H54 (cell line): Measurements from ENCODE around the gene LZTR1.
A peak's percentile ranks its signal among the peaks of the same experiment; 100 is the strongest.

Experiments
- DNase-seq: peaks from one replicate; pipeline ENCODE4 v3.0.0; 2011; ENCODE audit warnings: low spot score, mixed read lengths; ENCODE audit not compliant: insufficient read length
- FAIRE-seq: peaks from 3 replicates; lab custom pipeline; 2011; peaks lifted over from hg19 to GRCh38; lab: Jason Lieb, UNC
- POLR2A ChIP-seq: IDR thresholded peaks from 2 replicates; pipeline ENCODE4 v1.6.1; 2011; ENCODE audit warnings: low read depth, mild to moderate bottlenecking, low read length

The LZTR1 gene

DNA sequence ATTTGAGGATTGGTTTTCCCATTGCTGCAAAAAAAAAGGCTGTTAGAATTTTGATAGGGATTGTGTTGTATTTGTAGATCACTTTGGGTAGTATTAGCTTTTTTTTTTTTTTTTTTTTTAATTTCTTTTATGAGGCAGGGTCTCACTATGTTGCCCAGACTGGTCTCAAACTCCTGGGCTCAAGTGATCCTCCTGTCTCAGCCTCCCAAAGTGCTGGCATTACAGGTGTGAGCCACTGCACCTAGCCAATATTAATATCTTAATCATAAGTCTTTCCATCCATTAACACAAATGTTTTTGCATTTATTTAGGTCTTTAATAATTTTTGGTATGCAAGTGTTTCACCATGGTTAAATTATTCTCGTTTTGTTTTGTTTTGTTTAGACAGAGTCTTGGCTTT is 38.1 kb upstream of the LZTR1 start:
- no peak for DNase-seq

DNA sequence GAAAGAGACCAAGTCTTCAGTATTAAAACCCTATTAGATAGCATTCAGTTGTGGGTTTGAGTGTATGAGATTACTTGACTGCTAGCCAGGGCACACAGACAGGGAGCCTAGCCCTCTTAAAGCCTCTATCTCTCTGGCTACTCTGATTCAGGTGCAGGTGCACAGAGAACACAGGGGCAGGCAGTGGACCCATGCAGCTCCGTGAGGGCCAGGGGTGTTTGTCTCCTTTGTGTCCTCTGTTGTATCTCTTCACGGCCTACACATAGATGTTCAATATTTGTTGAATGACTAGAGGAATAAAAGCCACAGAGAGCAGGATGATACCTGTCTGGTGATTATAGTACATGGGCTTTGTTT is 36.5 kb upstream of the LZTR1 start:
- FAIRE-seq = no peak

More for the DNA sequence above, 38.1 kb upstream of the LZTR1 start:
- TF ChIP-seq POLR2A = no peak
- FAIRE-seq = no peak

DNA sequence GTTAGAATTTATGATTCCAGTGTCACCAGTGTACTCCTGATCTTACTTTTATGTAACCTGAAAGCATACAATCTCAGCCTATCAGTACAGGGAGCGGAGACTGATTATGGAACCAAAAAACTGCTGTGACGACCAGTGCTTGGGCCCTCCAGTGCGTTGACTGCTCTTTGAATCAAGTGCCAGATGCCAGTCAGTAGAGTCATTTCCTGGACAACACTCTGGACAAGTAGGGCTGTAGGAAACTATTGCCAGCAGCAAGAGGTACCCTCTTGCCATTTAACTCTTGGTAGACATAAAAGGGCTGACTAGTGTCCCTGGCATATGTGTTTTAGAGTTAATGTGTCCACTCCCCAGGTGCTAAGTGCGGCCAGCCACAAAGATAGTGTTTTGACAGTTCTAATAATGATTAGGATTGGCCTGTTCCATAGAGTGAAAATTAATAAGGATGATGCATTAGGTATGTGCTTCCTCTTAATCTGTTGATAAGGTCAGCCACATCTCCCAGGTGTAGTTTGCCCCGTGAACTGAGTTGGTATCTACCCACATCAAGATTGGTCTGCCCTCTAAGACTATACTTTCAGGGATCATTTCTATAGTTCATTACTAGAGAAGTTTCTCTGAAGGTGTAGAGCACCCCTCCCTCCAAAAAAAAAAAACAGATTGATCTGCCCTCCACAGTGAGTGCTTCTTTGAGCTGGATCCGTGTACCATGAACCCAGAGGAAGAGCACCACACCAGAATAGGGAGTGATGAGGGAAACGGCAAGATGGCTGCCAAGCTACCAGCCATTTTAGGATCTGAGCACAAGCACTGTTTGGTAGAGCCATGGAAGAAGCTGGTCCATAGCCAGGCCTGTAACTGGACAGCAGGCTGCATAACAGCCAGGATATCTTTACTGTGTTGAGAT is 35.8 kb upstream of the LZTR1 start:
- FAIRE-seq = peak; percentile 41
- TF ChIP-seq POLR2A = no peak
- DNase-seq = no peak

More for the DNA sequence above, 36.5 kb upstream of the LZTR1 start:
- DNase-seq = no peak
- no peak for TF ChIP-seq POLR2A

DNA sequence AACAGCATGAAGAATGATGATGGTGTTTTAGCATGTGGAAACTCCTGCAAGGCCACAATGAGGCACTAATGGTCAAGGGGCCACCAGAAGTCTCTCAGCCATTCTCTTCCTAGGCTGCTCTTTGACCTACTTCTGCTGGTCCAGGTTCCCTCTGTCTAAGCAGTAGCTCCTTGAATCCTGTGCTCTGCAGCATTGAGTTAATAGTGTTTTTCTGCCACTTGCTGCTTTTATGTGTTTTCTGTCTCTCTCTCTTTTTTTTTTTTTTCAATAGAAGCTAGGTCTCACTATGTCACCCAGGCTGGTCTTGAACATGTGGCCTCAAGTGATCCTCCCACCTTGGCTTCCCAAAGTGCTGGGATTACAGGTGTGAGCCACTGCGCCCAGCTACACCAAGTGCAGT is 35.1 kb upstream of the LZTR1 start:
- no peak for FAIRE-seq
- DNase-seq = no peak
- no peak for TF ChIP-seq POLR2A

DNA sequence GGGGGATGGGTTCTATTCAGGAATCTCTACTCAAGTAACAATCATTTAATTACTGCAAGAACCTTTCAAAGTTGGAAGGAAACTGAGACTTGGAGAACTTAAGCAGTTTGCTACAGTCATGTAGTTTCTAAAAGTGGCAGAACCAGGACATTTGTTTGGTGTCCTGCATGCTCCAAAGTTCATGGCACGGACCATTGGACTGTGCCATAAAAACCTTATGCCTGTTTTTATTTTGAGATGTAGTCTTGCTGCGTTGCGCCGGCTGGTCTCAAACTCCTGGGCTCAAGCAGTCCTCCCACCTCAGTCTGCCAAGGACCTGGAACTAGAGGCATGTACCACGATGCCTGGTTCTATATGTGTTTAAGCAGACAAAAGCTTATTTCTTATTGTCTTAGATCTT is 33.6 kb upstream of the LZTR1 start:
- FAIRE-seq (no peak), DNase-seq (no peak)
- TF ChIP-seq POLR2A = no peak

DNA sequence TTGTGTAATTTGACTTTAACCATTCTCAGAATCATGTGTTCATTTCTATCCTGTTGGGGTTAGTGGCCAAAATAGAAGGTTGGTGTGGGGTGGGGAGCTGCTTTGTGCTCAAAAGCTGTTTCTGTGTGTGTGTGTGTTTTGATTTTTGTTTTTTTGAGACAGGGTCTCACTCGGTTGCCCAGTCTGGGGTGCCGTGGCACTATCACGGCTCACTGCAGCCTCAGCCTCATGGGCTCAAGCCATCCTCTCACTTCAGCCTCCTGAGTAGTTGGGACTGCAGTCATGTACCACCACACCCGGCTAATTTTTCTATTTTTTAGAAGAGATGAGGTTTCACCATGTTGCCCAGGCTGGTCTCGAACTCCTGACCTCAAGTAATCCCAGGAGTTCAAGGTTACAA is 33.1 kb upstream of the LZTR1 start:
- FAIRE-seq (no peak), DNase-seq (no peak)
- TF ChIP-seq POLR2A = no peak

DNA sequence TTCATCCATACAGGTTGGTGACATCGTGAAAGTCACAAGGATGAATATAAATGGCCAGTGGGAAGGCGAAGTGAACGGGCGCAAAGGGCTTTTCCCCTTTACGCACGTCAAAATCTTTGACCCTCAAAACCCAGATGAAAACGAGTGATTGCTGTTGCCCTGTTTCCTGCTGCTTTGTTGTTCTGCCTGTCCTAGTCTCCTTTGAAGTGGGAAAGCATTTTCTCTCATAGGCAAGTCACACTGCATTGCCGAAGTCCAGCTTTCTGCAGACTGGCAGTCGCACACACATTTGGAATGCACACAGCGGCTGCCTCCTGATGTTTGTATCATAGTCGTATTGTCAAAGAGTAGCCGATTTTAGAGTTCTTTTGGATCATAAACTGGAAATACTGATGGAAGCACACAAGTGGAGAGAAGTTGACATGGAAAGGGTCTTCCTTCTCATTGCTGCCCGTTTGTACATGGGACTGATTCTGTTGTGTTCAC is 32.4 kb upstream of the LZTR1 start:
- no peak for DNase-seq
- FAIRE-seq = no peak
- no peak for TF ChIP-seq POLR2A

DNA sequence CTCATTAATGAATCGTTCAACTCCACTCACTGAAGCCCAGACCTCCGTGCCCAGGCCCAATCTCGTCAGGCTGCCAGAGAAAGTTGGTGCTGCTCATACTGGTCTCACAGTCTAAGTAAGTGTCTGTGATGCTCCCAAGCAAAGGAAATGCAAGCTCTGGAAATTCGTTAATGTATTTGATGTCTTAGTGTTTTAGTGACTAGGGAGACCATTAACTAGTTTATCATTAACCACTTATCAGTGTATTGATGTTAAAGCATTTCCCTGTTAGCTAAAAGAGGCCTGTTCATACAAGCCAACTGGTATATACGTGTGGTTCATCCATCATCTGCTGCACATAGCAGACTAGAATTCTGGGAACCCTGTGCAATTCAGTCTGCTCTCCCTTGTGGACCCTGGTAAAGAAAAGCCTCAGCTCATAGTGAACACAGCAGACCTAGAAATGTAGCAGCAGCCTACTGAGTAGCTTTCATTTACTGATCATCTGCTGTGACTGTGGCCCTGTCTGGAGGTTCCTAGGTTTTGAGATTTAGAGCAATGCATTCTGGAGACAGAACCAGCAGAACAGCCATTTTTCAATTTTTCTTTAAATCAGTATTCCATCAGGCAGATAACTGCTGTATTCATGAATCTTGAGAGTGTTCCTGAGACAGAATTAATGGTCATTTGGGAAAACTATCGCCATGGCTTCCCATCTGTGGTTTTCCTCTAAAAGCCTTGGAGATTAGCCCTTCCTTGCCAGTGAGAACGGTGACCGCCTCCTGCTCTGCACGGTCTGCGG is 30.8 kb upstream of the LZTR1 start:
- TF ChIP-seq POLR2A = no peak
- no peak for FAIRE-seq
- no peak for DNase-seq

DNA sequence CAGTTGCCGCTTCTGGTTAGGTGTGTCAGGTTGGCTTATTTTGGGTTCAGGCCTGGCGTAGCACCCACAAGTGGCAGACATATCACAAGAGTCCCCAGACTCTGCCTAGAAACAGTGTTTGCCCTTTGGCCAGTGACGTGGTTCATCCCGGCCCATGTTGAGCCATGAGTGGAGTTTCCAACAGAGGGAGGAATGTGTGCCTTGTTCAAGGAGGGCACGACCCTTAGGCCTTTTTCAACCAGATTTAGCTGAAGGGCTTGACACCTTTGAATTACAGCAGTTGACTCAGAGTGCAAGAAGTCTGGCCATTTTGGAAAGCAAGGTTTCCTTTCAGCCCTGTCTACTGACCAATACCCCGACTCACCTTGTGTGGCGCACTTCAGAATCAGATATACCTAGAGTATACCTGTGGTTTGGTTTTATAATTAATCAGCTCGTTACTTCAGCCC is 30.1 kb upstream of the LZTR1 start:
- DNase-seq (no peak), FAIRE-seq (no peak)
- no peak for TF ChIP-seq POLR2A

DNA sequence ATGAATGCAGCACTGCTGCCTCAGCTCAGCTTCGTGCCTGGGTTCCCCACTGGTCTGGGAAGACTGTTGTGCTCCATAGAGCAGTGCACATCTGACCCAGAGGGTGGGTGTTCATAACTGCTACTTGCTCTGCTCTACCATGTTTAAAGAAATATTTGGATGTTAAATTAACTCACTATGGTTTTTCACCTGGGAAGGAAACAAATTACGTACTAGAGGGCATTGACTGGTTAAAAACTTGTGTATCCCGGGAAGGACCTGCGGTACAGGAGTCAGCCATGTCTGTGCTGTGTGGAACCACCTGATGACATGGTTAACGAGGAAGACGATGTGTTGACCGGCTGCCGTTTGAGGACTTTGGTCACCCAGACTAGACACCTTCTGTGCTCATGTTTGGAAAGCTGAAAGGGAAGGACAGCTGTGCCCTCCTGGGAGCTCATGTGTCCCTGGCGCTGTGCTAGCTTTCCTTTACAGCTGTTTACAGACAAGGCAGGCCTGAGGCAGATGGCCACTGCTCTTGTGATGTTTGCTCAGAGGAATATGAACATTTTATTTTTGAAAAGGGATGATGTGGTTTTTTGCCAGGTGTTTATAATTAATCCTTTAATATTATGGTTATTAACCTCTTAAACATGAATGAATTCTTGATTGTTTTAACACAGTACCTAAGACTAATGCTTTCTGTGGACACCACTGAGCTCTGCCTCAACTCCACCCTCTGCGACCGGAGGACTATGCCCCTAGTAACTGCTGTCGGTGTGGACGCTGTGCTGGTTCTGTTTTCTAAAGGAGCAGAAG is 29.4 kb upstream of the LZTR1 start:
- DNase-seq = no peak
- TF ChIP-seq POLR2A = no peak
- no peak for FAIRE-seq

DNA sequence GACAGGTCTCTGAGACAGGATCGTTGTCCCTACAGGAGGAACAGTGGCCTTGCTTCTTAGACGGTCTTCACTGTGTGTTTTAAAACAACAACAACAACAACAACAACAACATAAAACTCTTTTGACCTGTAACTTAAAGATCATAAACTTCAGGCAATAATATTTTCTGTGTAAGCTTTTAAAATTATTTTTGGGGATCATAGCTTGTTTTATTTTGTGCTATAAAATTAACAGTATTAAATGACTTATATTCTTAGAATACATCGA is 28.8 kb upstream of the LZTR1 start:
- TF ChIP-seq POLR2A = no peak
- DNase-seq (no peak), FAIRE-seq (no peak)

DNA sequence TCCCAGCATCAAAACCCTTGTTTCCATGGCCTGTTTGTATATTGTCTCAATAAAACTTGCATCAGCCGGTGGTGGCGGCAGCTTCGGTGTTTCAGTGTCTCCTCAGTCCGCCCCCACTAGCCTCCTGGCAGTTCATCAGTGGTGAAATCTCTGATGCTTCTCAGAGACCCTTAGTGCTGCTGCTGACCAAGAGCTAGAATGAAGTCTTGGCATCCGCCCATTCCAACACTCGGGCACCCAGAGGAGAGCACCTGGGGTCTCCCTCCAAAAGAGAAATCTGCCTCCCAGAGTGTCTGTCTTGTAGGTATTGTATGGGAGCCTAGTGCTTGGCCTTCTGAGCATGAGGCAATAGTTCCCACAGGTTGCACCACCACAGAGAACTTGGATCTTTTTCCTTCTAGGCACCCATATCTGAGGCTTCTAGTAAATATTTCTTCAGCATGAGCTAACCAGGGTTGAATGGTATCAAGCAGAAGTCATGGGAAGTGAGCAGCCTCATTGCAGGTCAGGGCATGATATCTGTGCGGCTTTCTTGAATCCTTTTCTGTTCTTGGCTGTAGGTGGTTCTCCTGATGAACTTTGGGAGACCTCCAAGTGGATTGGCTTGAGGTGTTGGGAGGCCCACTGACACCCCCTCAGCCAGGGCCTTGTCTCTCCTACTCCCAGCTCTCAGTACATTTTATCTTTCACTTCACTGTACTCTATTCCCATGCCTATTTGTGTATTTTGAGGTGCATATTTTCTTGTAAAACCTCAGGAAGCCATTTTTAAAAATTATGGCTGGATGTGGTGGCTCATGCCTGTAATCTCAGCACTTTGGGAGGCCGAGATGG is 28.2 kb upstream of the LZTR1 start:
- TF ChIP-seq POLR2A = no peak
- no peak for FAIRE-seq
- no peak for DNase-seq

DNA sequence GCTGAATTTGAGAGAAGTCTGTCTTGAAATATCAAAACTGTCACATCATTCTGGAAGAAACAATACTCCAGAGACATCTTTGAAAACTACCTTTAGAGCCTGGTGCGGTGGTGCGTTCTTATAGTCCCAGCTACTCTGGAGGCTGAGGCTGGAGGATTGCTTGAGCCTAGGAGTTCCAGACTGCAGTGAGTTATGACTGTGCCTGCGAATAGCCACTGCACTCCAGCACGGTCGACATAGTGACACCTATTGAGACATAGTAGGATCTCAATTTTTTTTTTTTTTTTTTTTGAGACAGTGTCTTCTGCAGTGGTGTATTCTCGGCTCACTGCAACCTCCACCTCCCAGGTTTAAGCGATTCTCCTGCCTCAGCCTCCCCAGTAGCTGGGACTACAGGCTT is 26.5 kb upstream of the LZTR1 start:
- DNase-seq = no peak
- TF ChIP-seq POLR2A = no peak
- no peak for FAIRE-seq
